HG02852 (cell line): ENCODE measurements around the gene NPAS4.

Experiments used
- ATAC-seq: cut with Tn5 transposase; IDR thresholded peaks from one replicate; pipeline ENCODE4 v1.9.1; 2021; ENCODE audit warnings: mild to moderate bottlenecking, moderate library complexity; ENCODE audit not compliant: unreplicated experiment

Gene NPAS4

DNA sequence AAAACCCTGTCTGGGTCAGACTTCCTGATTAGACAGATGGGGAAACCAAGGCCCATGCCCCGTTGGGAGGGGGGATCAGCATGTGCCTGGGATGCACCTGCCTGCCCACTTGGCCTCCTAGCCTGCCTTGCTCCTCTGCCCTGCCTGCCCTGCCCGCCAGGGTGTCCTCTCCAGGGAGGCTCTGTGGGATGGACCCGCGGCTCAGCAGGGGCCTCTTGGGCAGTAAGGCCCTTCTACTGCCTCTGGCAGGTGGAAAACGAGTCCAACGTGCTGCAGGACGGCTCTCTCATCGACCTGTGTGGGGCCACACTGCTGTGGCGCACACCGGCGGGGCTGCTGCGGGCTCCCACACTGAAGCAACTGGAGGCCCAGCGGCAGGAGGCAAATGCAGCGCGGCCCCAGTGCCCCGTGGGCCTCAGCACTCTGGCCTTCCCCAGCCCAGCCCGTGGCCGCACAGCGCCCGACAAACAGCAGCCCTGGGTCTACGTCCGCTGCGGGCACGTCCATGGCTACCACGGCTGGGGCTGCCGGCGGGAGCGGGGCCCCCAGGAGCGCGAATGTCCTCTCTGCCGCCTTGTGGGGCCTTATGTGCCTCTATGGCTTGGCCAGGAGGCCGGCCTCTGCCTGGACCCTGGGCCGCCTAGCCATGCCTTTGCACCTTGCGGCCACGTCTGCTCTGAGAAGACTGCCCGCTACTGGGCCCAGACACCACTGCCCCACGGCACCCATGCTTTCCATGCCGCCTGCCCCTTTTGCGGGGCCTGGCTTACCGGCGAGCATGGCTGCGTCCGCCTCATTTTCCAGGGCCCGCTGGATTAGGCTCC lies 54.7 kb downstream of the NPAS4 start:
- ATAC-seq: no peak
